Stimulated activated CD8-positive, alpha-beta memory T cell treated with anti-CD3 and anti-CD28 coated beads, Interleukin-4, amount 100 ng/mL, for 4 hours (primary cell): ENCODE data around the gene NDE1.
"Not testable (repeated sequence)": the region's sequence is repeated elsewhere in the genome, so short reads cannot be mapped to it uniquely, and the experiment has no call there.

ENCODE experiments used
- DNase-seq, 2 donors: peaks; one replicate each; pipeline ENCODE4 v3.0.0-alpha.2; 2020; ENCODE audit warnings: low read depth in 2 of 2, low spot score in 1 of 2

NDE1 gene, protein sequence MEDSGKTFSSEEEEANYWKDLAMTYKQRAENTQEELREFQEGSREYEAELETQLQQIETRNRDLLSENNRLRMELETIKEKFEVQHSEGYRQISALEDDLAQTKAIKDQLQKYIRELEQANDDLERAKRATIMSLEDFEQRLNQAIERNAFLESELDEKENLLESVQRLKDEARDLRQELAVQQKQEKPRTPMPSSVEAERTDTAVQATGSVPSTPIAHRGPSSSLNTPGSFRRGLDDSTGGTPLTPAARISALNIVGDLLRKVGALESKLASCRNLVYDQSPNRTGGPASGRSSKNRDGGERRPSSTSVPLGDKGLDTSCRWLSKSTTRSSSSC

DNA sequence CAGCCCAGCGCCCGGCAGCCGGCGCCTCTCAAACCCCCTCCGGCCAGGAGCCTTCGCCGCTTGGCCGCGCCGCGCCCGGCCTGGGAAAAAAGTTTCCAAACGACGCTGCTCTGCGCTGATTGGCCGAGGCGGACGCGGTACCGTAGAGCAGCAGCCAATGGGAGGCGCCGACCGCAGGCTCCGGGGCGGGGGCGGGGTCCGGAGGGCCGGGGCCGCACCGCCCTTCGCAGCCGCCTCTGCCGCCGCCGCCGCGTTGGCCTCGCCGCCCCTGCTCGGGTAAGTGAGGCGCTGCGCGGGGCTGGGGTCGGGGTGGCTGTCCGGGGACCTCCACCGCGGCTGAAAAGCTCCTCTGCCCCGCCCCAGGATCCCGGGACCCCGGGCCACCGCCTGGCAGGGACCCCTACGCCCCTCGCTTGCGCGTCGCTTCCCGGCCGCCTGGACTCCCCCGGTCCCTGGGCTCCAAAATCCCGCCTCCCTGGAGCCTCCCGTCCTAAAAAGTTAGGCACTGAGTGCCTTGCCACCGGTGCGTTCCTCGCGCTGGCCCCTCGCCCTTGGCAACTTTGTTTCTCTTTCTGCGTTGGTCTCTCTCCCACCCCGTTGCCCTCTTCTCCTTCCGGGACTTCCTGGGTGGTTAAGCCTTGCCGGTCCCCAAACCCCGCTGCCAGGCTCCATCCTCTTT is at the start of gene NDE1:
TSS of gene NDE1 (plus strand) at position 227 of the 679 bp plus-strand sequence. CDS start 14,534 bp downstream, outside the sequence.
- peak; percentile 61 to 73 for DNase-seq

DNA sequence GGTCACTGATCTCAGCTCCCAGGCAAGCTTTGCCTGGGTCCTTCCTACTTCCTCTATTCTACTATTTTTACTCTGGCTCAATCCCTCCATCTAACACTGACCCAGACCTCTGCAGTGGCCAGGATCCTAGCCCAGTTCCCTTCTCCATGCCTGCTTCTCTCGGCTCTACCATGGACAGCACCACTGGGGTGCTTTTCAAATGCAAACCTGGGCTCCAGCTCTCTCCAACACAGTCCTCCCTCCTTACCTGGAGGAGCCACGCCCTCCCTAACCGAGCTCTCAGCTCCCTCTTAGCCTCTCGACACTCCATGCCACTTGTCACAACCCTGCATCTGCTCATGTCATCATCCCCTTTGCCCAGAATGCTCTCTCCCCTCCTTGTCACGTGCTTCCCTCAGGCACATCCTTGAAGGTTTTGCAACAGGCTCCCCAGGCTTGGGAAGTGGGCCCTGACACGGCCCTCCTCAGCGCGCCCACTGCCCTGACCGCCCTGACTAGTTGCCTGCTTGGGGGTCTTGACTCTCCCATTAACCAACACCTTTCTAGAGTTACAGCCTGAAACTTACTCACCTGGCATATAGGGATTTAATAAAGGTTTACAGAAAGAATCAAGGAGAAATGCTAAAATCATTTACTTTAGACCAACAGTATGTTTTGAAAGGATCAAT is 48.7 kb upstream of the NDE1 start:
- no peak for DNase-seq

DNA sequence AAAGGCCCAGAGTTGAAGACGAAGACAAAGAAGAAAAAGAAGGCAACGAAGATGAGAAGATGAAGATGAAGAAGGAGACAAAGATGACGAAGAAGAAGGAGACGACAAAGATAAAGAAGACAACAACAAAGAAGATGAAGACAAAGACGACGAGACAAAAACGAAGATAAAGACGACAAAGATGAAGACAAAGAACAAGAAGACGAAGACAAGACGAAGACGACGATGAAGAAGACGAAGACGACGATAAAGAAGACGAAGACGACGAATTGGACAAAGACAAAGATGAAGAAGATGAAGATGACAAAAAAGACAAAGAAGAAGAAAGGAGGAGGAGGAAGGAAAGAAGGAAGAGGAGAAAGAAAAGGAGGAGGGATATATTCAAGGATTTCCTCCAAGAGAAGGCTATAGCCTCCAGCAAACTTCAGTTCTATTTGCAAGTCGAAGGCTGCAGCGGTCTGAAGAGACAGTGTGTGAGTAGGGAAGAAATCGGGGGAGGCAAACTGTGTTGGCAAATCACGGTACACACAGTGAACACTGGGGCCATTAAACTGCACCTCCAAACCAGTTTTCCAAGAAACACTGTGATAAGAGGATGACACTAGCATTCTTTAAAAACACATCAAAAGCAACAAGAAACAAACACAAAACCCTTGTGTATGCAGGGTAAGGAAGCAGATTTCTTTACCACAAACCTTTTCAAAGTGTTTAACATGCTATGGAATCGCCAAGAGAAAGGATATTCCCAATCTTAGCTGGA is 47.6 kb upstream of the NDE1 start:
- DNase-seq: no peak

DNA sequence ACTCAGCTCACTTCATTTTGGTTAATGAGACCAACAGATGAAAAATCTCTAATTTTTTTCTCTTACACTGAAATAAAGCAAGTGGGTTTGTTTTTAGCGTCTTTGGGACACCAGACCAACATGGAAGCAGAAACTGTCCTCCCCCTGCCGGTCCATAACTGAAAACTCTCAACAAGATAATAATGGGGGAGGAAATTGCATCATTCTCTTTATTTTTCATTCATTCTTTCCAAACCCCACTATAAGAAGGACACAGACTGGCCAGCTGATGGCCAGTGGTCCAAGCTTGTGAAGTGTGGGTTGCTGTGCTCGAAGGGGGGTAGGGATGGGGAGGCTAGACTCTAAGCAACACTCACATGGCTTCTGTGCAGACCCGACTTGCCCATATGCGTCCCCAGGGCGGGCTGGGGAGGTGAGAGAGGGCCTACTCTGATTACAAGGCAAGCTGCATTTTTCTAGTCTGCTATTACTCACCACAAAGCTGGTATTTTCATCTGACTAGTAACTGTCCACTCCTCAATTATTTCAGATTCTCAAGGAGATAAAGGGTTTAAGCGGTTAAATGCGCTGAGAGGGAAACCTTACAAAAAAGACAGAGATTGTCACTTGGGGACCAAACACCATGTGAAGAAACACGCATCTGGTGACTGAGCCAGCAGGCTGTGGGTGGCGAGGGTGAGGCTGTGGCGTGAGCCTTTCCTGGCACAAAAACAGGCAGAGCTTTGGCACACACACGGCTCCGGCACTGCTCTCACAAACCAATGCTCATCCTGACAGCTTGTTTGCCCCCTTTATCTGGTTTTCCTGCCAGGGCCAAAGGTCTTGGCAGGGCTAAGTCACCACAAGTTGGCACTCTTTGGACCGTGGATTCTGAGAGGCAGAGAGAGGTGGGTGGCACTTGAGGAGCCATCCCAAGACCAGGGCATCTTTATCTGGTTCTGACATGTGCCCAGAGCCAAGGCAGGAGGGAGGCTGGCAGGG is 45.3 kb upstream of the NDE1 start:
- DNase-seq: no peak

DNA sequence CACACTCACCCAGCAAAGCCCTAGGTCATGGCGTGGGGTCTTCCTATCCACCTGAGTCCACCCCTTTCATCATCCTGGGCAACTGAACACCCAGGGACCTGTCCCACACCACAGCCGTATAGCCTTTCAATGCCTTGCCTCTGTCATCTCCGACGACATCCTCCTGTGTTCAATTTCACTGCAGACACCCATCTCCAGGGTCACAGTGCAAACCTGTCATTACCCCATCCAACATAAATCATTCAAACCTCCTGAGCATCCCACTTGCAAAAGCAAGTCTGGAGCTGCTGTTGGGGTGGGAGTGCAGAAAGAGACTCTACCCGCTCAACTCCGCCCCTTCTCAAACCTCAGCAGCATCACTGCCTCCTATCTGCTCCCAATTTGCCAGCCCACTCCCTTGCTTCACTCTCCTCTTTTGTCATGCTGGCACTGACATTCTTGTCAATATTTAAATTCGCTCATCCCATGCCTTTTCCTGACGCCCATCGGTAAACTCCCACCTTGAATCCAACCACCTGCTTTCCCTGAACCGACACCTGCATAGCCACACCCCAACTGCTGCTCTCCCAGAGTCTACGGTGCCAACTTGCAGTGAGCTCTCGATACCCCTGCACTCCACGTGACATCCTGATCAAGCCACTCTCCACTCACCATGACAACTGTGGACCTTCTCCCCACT is 44.1 kb upstream of the NDE1 start:
- no peak for DNase-seq

DNA sequence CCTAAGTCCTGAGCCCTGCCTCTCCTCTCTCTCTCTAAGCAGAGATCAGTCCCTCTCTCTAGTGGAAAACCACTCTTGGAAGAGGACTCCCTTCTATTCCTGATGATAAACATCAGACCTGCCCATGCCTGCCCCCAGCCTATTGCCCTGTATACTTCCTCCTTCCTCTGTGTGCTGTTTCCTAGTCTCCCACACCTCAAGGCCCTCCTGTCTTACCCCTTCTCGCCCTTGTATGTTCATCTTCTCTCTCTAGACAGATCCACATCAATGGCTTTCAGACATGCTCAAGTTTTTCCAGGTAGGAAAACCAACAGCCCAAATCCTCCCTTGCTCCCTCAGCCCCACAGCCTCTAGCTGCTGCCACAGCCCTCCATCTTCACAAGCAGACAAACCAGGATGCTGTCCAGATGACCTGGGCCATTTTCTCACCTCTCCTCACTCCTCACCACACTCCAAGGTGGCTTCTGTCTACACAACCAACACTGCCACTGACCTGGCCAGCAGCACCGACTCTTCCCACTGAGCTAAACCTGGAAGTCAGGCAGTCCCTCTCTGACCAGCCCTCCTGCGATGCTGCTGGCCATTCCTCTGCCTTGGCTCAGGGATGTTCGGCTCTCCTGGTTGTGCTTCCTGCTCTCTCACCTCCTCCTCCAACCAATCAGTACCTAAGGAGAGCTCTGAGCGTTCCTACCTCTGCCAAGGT is 43.4 kb upstream of the NDE1 start:
- no peak for DNase-seq

DNA sequence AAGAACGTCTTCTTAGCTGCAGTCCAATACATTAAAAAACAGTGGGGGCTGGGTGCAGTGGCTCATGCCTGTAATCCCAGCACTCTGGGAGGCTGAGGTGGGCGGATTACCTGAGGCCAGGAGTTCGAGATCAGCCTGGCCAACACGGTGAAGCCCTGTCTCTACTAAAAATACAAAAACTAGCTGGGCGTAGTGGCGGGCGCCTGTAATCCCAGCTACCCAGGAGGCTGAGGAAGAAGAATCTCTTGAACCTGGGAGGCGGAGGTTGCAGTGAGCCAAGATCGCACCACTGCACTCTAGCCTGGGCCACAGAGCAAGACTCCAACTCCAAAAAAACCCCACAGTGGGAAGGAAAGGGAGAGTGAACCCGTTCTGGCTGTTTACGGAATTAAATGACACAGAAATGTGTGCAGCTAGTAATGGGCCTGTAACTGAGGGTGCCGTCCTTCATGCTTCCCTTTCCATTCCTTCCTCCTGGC is 42.8 kb upstream of the NDE1 start:
- DNase-seq: not testable (repeated sequence)

DNA sequence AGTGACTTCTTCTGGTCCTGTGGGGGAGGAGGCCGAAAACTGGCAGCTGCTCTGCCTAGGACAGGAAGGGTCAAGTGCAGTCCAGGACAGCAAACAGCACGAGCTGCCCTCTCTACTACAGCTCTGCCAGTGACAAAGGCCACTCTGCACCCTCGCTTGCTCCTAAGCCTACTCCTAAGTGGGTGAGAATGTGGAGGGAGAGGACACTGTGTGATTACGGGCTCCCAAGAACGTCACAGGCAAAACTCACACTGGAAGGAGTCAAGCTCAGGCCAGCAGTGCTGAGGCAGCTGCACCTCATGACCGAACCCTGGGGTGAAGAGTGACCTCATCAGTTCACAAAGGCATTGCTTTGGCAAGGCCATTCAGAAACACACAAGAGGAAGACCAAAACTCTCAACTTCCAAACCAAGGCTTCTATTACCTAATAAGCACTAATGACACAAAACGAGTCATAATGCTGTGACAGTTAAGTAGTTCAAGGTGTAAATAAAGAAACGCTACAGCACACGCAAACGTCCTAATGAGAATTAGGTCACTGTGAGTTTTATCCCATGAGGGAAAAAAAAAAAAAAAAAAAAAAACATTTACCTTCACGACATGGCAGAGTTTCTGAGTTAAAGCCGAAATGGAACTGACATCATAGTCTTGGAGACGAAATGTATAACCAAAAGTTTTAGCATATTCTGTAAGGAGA is 42.2 kb upstream of the NDE1 start:
- no peak for DNase-seq

DNA sequence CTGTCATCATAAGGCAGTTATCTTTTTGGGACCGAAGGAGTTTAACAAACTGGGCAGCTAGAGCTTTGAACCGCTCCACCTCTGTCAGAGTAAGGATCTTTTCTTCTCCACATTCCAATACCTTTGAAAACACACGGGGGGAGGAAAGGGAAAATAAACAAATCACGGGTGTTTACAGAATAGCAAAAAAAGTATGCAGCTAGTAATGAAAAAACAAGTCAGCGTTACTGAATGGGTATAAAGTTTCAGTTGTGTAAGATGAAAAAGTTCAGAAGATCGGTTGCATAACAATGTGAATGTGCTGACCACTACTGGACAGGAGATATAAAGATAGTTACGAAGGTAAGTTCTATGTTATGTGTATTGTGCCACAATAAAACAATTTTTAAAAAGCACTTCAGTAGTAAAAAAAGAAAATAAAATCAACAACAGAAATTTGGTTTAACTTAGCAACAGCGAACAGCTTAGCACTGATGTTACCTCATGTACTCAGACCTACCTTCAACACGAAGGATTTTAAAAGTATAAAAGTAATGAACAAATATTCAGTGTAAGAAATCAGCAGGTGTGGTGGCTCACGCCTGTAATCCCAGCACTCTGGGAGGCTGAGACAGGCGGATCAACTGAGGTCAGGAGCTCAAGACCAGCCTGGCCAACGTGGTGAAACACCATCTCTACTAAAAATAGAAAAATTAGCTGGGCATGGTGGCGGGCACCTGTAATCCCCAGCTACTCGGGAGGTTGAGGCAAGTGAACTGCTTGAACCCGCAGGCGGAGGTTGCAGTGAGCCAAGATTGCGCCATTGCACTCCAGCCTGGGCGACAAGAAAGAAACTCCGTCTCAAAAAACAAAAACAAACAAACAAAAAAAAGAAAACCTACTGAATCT is 41.4 kb upstream of the NDE1 start:
- no peak for DNase-seq

DNA sequence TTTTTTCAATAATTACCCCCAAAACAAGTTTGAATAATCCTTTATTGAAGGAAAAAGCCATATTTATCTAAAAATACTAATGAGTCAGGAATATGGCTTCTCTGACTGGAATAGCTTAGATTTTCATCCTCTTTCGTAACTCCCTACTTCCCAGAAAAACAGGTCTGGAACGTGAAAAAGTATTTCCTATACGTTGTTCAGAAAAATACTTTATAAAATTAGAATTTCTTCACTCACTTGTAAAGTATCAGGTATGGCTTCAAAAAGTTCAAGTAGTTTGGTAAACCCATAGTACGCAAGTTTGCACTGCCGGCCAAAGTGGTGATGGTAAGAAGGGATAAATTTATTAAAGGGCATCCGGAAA is 40.8 kb upstream of the NDE1 start:
- no peak for DNase-seq

DNA sequence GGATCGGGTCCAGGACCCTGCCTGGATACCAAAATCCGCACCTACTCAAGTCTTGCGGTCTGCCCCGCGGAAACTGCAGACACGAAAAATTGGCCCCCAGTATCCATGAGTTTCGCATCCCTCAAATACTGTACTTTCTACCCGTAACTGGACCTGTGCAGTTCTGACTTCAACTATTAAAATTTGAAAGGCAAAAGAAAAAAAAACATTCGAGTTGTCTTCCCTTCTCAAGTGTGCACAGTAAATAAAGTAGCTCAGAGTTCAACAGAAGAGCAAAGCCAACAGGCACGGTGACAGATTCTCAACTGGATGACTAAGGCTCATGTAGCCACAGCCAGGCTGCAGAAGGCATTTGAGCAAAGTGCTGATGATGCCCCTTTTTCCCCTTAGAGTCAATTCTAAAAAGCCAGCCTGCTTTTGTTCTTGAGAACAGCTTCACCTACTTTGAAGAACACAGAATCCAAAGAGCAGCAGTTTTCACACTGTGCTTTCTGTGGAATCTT is 39.6 kb upstream of the NDE1 start:
- no peak for DNase-seq

DNA sequence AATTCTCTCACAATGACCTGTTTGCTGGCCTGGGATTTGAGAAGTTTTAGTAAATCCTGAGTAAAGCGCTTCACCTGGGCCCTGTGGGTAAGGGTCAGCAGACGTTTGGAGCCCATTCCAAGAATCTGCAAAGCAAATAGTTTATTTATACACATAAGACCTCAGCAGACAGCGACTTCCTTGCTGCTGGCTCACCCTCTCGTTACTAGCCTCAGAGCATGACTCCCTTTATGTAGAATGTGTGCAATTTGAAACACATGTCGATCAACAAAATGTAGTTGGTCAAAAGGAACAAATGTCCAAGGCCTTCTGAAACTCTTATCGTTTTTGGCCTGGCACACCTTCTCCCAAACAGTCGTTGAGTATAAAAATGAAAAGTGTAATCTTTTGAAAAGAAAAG is 38.4 kb upstream of the NDE1 start:
- DNase-seq: no peak

DNA sequence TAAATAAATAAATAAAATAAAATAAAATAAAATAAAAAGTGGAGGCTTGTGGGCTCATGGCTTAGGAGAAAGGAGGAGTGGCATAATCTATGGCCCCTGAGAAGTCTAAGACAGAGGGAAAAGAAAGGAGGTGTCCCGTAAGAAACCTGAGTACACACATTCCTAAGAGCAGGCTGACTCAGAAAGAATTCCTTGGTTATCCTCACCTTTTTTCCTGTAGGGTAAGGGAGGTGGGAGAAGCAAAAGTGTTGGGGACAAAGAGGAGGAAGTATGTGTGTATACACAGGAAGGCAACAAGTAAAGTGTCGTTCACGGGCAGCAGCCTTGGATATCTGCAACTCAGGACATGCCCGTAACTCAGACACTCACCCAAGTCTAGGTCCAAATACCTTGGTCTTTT is 36.4 kb upstream of the NDE1 start:
- DNase-seq: no peak

DNA sequence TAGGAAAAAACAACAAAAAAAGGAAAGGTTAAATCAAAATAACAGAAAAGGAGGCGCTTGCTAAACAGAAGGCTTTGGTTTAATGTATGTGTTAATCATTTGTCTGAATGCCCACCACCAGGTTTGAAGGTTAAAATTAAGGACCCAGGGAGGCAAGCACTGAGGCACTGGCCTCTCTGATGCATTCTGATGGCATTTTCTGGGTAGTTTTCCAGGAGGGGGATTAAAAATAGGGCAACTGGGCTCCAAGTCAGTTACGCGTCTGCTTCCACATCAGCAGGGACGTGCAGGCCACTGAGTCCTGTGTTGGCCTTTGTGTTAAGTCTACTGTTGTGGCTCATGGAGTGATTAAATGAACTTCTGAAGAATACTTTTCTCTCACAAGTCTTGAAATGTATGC is 34.0 kb upstream of the NDE1 start:
- DNase-seq: no peak

DNA sequence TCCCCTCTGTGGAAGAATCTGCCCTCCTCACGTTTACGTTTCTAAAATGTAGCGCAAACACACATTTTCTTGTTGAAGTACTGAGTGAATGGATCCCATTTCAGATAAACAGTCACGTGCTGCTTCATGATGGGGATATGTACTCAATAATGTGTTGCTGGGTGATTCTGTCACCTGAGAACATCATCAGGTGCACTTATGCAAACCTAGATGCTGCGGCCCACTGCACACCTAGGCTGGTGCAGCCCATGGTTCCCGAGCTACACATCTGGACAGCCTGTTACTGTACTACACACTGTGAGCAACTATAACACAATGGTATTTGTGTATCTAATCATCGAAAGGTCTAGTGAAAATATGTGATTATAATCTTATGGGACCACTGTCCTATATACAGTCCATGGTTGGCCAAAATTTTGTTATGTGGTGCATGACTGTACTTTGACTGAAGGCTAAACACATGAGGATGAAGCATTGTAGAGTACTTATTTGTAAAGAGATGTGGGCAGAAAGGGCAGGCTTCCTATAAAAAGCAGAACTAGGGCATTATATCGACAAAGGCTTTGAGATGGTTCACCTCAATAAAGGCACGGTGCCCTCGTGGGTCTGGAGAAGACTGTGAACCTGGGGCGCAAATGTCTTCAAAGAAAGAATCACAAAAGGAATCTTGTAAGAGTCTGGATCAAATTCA is 33.4 kb upstream of the NDE1 start:
- DNase-seq: no peak

DNA sequence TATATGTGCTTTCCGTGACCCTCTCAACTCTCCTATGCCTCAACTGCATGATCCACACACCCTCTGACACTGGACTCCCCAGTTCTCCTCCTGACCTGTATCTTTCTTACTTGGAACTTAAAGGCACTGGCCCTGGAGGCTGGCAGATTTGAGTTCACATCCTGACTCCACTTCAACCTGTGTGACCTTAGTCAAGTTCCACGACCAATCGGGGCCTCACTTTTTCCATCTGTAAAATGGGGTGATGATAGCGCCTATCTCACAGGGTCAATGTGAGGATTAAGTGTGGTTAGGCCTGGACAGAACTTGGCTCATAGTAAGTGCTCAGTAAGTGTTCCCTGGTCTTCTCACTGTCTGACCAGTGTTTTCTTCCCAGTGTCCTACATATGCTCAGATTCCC is 32.1 kb upstream of the NDE1 start:
- DNase-seq: no peak

DNA sequence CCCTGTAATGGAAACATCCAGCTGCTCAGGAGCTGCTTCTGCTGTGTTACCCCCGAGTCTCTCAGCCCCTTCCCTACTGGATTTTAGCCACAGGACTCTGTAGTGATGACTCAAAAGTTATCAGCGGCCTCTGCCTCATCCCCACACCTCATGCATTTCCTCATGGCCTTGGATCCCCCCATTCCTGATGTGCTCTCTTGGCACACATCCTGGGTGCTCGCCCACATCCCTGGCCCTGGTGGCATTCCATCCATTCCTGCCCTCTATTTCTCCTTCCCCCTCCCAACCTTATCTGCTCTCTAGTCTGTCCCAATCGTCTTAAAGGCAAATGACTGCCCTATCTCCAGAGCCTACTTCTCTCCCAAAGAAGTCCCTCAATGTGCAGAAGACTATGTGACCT is 31.7 kb upstream of the NDE1 start:
- DNase-seq: no peak
